Endodermal cell (in vitro differentiated cells): ENCODE measurements around the gene PIN1. TPM values are rescaled to one million over a fixed set of nuclear protein-coding genes. Genes with fewer than 3 reads are reported as not detected.

Experiments used
- DNase-seq: peaks from one replicate; pipeline ENCODE4 v3.0.0-alpha.2; 2017
- H3K27ac ChIP-seq: 2 replicates; pipeline ENCODE4 v1.5.1; 2013; ENCODE audit warnings: mild to moderate bottlenecking, low read depth, low read length, moderate library complexity
- H3K27me3 ChIP-seq: 2 replicates; pipeline ENCODE4 v1.6.1; 2013; ENCODE audit warnings: mild to moderate bottlenecking, low read length, moderate library complexity; ENCODE audit not compliant: insufficient read depth, control insufficient read depth, poor library complexity, severe bottlenecking
- H3K36me3 ChIP-seq: 2 replicates; pipeline ENCODE4 v1.7.0; 2013; ENCODE audit warnings: mild to moderate bottlenecking, low read length, moderate library complexity; ENCODE audit not compliant: control insufficient read depth, insufficient read depth
- H3K4me1 ChIP-seq: one replicate; pipeline ENCODE4 v1.7.0; 2013; ENCODE audit warnings: low read length; ENCODE audit not compliant: control insufficient read depth, insufficient read depth
- H3K4me3 ChIP-seq: 2 replicates; pipeline ENCODE4 v1.5.1; 2013; ENCODE audit warnings: mild to moderate bottlenecking, low read length, moderate library complexity
- H3K9ac ChIP-seq: 2 replicates; pipeline ENCODE4 v1.6.1; 2013; ENCODE audit warnings: mild to moderate bottlenecking, low read length, moderate library complexity; ENCODE audit not compliant: poor library complexity, severe bottlenecking; ENCODE audit errors: extremely low read depth
- H3K9me3 ChIP-seq: 2 replicates; pipeline ENCODE4 v1.6.1; 2013; ENCODE audit warnings: mild to moderate bottlenecking, low read length, moderate library complexity; ENCODE audit not compliant: control insufficient read depth
- H3K27ac Mint-ChIP-seq: 2 replicates; pipeline ENCODE4 v1.8.0; 2020; ENCODE audit warnings: mixed read lengths
- H3K27me3 Mint-ChIP-seq: 2 replicates; pipeline ENCODE4 v1.8.0; 2021; ENCODE audit warnings: mild to moderate bottlenecking, mixed read lengths; ENCODE audit not compliant: insufficient read depth
- H3K36me3 Mint-ChIP-seq: 2 replicates; pipeline ENCODE4 v1.8.0; 2020; ENCODE audit warnings: low read depth, mixed read lengths
- H3K4me1 Mint-ChIP-seq: 2 replicates; pipeline ENCODE4 v1.8.0; 2020; ENCODE audit warnings: mixed read lengths
- H3K4me3 Mint-ChIP-seq: 2 replicates; pipeline ENCODE4 v1.8.0; 2020; ENCODE audit warnings: mild to moderate bottlenecking, moderate library complexity, mixed read lengths
- H3K9me3 Mint-ChIP-seq: 2 replicates; pipeline ENCODE4 v1.8.0; 2020; ENCODE audit warnings: mild to moderate bottlenecking, mixed read lengths
- WGBS, 2 experiments: methylation state at CpG; one replicate each; pipeline versions ENCODE4 v1.1.5 to v1.1.7; 2013; ENCODE audit warnings: missing lambda C conversion rate in 2 of 2, mixed read lengths in 1 of 2; ENCODE audit not compliant: insufficient coverage in 1 of 2, insufficient read length in 1 of 2; 5-methylcytosine and 5-hydroxymethylcytosine counted together
- total RNA-seq, 2 donors: library from RNA; stranded (reverse); fragmentation: NEBNext Ultra II Directional in 1 of 2; extraction: Animal tissue kit (Norgen Biotek cat#: 25700) in 1 of 2; gene quantifications; 2 replicates in 1 of 2; 3 replicates in 1 of 2; pipeline ENCODE4 v1.2.1, GENCODE V29; 2021
- TF ChIP-seq, protein P1 (sequence below): fragments of 200-600 bp; sonication (generic); conservative IDR thresholded peaks from 2 replicates; pipeline ENCODE4 v1.5.0; 2021; ENCODE audit warnings: antibody characterized with exemption, mild to moderate bottlenecking

The PIN1 gene
- total RNA-seq, 2 donors from 2014 or later: 92.4 to 101 TPM

DNA sequence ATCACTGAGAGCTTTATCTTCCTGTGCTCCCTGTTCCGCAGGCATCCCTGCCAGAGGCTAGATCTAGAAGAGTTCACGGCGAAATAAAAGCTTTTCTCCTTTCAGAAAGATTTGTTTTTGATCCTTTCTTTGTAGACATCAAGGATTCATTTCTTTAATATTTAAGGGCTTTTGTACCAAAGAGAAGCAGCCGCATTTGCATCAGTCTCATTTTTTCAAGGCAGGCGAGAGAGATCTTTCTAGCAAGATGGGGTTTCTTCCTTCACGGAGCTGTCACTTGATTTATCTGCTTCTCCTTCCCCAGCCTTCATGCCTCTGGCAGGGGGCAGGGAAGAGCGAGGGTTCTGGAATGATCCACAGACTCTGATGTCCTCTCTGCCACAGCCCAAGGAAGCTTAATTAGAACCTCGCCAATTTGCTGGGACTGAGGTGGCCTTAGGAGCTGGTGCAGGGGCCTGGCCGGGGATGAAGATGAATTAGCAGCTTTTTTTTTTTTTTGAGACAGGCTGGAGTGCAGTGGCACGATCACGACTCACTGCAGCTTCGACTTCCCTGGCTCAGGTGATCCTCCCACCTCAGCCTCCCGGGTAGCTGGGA, 40.0 kb downstream of the PIN1 start:
- TF ChIP-seq, protein P1, sequence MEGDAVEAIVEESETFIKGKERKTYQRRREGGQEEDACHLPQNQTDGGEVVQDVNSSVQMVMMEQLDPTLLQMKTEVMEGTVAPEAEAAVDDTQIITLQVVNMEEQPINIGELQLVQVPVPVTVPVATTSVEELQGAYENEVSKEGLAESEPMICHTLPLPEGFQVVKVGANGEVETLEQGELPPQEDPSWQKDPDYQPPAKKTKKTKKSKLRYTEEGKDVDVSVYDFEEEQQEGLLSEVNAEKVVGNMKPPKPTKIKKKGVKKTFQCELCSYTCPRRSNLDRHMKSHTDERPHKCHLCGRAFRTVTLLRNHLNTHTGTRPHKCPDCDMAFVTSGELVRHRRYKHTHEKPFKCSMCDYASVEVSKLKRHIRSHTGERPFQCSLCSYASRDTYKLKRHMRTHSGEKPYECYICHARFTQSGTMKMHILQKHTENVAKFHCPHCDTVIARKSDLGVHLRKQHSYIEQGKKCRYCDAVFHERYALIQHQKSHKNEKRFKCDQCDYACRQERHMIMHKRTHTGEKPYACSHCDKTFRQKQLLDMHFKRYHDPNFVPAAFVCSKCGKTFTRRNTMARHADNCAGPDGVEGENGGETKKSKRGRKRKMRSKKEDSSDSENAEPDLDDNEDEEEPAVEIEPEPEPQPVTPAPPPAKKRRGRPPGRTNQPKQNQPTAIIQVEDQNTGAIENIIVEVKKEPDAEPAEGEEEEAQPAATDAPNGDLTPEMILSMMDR: no peak
- no peaks in the 10 kb centered on the region for H3K36me3 ChIP-seq
- no peak overlapping the region for H3K27ac ChIP-seq
- H3K27me3 ChIP-seq: no peaks in the 10 kb centered on the region
- Mint-ChIP-seq H3K27me3 (no peaks in the 10 kb centered on the region), H3K27ac (no peak overlapping the region), H3K36me3 (no peaks in the 10 kb centered on the region), H3K4me1 (peaks cover 15% of the 10 kb centered on the region), H3K4me3 (no peak overlapping the region), H3K9me3 (peaks cover 2% of the 10 kb centered on the region)
- H3K4me3 ChIP-seq: no peak overlapping the region
- H3K9me3 ChIP-seq: no peaks in the 10 kb centered on the region
- peaks cover 4% of the 10 kb centered on the region for H3K4me1 ChIP-seq
- 88 to 90% methylated on average over 7 to 13 of the region's 13 CpGs for WGBS, 2 experiments
- no peak overlapping the region for H3K9ac ChIP-seq
- DNase-seq: no peak

DNA sequence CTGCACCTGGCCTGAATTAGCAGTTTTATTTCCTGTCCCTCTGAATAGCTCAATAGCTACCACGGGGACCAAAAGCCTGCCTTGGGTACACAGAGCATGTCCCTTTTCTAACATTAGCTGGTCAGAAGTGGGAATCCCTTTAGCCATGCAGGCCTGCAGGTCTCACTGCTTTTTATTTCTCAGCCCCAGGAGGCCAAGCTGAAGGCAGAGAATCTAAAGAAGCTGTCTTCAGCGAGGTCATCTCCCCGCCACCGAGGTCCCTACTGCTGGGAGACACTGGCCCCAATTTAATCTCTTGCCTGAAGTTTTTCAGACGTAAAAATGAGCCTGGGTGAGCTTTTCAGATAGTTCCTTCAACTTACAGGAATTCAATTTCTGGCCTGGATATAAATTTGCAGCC, 40.7 kb downstream of the PIN1 start:
- 63 to 79% methylated on average over 4 to 5 of the region's 5 CpGs for WGBS, 2 experiments
- Mint-ChIP-seq H3K4me3 (no peak overlapping the region), H3K27ac (no peak overlapping the region), H3K4me1 (peaks cover 15% of the 10 kb centered on the region), H3K27me3 (no peaks in the 10 kb centered on the region), H3K36me3 (no peaks in the 10 kb centered on the region), H3K9me3 (peaks cover 2% of the 10 kb centered on the region)
- H3K9me3 ChIP-seq: no peaks in the 10 kb centered on the region
- peaks cover 4% of the 10 kb centered on the region for H3K4me1 ChIP-seq
- no peak for DNase-seq
- H3K4me3 ChIP-seq: no peak overlapping the region
- H3K9ac ChIP-seq: no peak overlapping the region
- no peaks in the 10 kb centered on the region for H3K27me3 ChIP-seq
- TF ChIP-seq, protein P1: no peak
- no peaks in the 10 kb centered on the region for H3K36me3 ChIP-seq
- peak overlapping the region; percentile 57 for H3K27ac ChIP-seq

DNA sequence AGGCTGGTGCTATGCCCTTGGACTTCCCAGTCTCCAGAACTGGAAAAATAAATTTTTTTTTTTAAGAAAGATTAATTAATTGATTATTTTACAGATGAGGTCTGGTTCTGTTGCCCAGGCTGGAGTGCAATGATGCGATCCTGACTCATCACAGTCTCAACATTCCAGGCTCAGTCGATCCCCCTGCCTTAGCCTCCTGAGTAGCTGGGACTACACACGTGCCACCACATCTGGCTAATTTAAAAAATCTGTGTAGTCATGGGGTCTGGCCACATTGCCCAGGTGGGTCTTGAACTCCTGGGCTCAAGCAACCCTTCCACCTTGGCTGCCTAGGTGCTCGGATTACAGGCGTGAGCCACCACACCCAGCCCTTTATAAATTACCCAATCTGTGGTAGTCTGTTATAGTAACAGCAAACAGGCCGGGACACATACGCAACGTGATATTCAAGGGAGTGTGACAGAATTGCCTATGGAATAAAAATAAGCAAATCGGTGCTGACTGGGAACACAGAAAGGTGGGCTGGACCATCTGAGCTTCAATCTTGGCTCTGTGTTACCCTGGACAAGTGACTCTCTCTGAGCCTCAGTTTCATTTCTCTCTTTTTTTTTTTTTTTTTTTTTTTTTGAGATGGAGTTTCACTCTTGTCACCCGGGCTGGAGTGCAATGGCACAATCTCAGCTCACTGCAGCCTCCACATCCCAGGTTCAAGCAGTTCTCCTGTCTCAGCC, 42.8 kb downstream of the PIN1 start:
- TF ChIP-seq, protein P1: no peak
- H3K27ac Mint-ChIP-seq: no peak overlapping the region
- peaks cover 2% of the 10 kb centered on the region for H3K9me3 Mint-ChIP-seq
- Histone ChIP-seq H3K4me1 (no peaks in the 10 kb centered on the region), H3K36me3 (no peaks in the 10 kb centered on the region), H3K4me3 (no peak overlapping the region), H3K27me3 (no peaks in the 10 kb centered on the region), H3K9me3 (no peaks in the 10 kb centered on the region), H3K9ac (no peak overlapping the region), H3K27ac (no peak overlapping the region)
- H3K4me1 Mint-ChIP-seq: peaks cover 2% of the 10 kb centered on the region
- H3K4me3 Mint-ChIP-seq: no peak overlapping the region
- WGBS, 2 experiments: 86 to 96% methylated on average over 7 to 10 of the region's 10 CpGs
- H3K27me3 Mint-ChIP-seq: no peaks in the 10 kb centered on the region
- no peaks in the 10 kb centered on the region for H3K36me3 Mint-ChIP-seq
- DNase-seq: no peak
